Gastrocnemius medialis (tissue), 4 donors: ENCODE measurements around the gene CMTM7.

Source experiments
- CTCF ChIP-seq, 5 experiments: fragments of 450-650 bp in 3 of 5; fragments of 200-600 bp in 2 of 5; sonication (generic) in 2 of 5; IDR thresholded peaks in 4 of 5; conservative IDR thresholded peaks in 1 of 5; 1 replicate in 4 of 5; 2 replicates in 1 of 5; pipeline ENCODE4 v1.5.1; 2016 to 2019; ENCODE audit warnings: antibody characterized with exemption in 5 of 5, mild to moderate bottlenecking in 3 of 5, moderate library complexity in 3 of 5
- POLR2A ChIP-seq, 2 donors: fragments of 450-650 bp; IDR thresholded peaks; one replicate each; pipeline ENCODE4 v1.6.1; 2017; ENCODE audit warnings: antibody characterized with exemption in 2 of 2, mild to moderate bottlenecking in 2 of 2, moderate library complexity in 2 of 2

GRCh38 chr3:32499585-32499984 lies 107.9 kb downstream of the CMTM7 start:
- no peak for TF ChIP-seq CTCF (IDR thresholded peaks at IDR 0.05 in 4 of 5, conservative IDR thresholded peaks at IDR 0.05 in 1 of 5)
- no peak for TF ChIP-seq POLR2A (IDR thresholded peaks at IDR 0.05)
